GM12864 (cell line): Measurements from ENCODE around the gene ZNF184.

Source experiments
- DNase-seq: peaks from one replicate; pipeline ENCODE4 v3.0.0-alpha.2; 2011; ENCODE audit warnings: low read depth
- H3K4me3 ChIP-seq: 2 replicates; pipeline ENCODE4 v1.5.1; 2011; ENCODE audit warnings: mild to moderate bottlenecking, low read depth, low read length, control low read depth
- TF ChIP-seq, protein P1 (sequence below): IDR thresholded peaks from 2 replicates; pipeline ENCODE4 v1.5.1; 2011; ENCODE audit warnings: low read depth, mild to moderate bottlenecking, moderate library complexity, low read length, control low read depth, inconsistent platforms; ENCODE audit errors: missing control alignments

The ZNF184 gene

DNA sequence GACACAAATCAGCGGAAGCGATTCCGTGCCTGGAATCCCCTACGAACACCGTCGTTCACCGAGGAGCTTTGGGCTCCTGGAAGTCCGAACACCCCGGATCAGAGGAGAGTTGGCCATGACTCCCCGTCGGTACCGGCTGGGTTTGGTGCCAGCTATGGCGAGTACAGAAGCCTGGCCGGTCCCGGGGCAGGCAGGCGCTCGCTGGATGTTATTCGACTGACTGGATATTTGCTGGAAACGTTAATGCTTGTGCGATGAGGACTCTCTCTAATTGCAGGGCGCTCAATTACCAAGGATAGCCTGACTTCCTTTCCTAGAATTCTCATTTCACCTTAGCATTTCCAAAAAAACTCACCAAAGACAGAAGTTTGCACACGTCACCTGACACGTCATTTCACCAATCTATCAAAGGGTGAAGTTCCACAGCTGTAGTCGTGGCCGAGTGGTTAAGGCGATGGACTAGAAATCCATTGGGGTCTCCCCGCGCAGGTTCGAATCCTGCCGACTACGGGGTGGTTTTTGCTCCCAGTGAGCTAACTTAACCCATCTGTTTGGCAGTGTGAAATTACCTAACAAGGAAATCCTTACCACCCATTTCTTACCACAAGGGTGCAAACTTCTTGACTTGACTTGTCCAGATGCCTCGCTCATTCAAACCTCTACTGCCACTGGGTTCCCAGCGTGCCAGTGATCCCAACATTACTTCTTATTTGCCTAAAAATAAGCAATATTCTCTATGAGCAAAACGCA, 22.7 kb upstream of the ZNF184 start:
- peak; percentile 66 for DNase-seq
- H3K4me3 ChIP-seq: peak overlapping the region; percentile 63
- TF ChIP-seq, protein P1, sequence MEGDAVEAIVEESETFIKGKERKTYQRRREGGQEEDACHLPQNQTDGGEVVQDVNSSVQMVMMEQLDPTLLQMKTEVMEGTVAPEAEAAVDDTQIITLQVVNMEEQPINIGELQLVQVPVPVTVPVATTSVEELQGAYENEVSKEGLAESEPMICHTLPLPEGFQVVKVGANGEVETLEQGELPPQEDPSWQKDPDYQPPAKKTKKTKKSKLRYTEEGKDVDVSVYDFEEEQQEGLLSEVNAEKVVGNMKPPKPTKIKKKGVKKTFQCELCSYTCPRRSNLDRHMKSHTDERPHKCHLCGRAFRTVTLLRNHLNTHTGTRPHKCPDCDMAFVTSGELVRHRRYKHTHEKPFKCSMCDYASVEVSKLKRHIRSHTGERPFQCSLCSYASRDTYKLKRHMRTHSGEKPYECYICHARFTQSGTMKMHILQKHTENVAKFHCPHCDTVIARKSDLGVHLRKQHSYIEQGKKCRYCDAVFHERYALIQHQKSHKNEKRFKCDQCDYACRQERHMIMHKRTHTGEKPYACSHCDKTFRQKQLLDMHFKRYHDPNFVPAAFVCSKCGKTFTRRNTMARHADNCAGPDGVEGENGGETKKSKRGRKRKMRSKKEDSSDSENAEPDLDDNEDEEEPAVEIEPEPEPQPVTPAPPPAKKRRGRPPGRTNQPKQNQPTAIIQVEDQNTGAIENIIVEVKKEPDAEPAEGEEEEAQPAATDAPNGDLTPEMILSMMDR: peak; percentile 8

DNA sequence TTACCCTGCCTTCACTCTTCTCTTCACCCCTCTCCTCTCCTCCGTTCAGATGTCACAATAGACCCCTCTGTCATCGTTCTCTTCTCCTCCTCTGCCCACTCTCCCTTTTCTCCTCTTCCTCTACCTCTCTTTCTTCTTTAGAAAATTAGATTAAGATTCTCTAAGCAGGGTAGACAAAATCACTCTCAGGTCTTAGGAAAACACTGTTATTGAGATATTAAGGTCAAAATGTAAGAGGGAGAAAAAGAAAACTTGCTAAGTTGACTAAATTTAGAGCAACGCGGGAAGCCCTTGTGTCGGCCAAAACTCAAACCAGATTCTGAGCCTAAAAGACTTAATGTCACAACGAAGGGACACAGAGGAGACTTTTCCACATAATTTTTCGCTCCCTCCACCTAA, 22.1 kb upstream of the ZNF184 start:
- no peak for DNase-seq
- TF ChIP-seq, protein P1: no peak
- H3K4me3 ChIP-seq: peak overlapping the region; percentile 63

DNA sequence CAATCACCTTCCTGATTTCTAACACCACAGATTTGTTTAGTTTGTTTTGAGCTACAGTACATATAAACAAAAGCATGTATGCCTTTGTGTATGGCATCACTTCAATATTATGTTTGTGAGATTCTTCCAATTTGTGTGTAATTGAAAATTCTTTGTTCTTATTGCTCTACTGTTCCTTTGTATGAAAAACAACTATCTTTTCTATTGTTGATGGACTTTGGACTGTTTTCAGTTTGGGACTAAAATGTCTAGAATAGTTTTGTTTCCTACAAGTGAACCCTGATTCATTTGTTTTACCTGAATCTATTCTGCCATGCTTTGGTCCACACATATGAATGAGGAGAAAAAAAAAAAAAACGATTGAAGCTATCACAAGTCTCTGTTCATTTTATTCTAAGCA, 21.2 kb upstream of the ZNF184 start:
- DNase-seq: no peak
- H3K4me3 ChIP-seq: no peak overlapping the region
- TF ChIP-seq, protein P1: no peak

DNA sequence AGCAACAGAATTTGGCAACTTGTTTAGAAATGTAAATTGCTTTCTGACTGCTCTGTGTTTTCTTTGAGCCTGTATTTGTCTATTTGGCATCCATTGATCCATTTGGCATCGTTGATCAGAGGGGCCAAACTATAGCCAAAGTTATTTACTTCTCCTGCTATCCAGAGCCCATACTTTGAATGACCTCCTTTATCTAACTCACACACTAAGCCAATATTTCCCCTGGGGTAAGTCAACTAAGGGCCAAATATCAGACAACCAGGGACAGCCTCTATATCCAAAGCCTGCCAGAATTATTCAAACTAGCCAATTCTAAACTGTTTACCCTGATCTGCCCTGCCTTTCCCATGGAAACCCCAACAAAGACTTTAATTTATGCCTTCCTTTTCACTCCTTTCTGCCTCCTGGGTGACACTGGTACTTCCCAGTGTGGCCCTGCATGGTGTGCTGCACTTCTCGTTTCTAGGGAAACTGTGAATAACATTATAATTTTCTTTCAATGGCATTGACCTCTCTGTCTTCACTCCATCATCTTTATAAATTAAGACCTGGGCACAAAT, 19.8 kb upstream of the ZNF184 start:
- H3K4me3 ChIP-seq: no peak overlapping the region
- no peak for DNase-seq
- TF ChIP-seq, protein P1: no peak

DNA sequence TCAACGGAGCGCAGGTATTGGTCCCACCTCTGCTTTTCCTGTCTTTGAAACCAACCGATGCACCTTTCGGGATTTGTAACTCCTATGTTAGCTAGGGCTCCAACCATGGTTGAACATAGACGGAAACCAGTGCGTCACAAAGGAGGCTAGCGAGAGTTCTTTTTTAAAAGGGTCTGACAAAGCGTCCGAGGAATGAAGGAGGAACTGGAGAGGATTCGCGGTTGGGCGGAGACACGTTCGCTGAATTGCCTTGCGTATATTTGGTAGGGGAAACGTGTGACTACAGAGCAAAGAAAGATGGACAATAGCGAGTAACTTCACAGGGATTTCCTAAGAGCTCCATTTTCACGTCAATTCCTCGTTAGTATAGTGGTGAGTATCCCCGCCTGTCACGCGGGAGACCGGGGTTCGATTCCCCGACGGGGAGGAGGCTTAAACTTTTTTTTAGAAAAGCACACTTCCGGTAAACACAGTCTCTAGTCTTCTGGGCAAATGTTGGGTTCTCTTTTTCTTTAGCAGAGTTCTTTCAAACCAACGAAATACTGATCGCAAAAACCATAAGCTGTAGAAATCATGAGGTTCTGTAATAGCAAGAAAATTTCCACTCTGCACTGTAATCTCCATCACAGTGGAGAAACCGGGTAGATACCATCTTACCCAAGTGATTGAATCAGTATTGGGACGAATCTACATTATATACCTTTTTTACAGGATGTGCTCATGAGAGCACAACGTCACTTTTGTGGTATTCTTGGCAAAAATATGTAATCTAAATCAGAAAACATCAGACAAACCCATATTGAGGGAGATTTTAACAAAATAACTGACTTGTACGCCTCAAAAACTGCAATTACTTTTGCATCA, 6.6 kb upstream of the ZNF184 start:
- H3K4me3 ChIP-seq: peak overlapping the region; percentile 88
- TF ChIP-seq, protein P1: no peak
- DNase-seq: peak; percentile 69

DNA sequence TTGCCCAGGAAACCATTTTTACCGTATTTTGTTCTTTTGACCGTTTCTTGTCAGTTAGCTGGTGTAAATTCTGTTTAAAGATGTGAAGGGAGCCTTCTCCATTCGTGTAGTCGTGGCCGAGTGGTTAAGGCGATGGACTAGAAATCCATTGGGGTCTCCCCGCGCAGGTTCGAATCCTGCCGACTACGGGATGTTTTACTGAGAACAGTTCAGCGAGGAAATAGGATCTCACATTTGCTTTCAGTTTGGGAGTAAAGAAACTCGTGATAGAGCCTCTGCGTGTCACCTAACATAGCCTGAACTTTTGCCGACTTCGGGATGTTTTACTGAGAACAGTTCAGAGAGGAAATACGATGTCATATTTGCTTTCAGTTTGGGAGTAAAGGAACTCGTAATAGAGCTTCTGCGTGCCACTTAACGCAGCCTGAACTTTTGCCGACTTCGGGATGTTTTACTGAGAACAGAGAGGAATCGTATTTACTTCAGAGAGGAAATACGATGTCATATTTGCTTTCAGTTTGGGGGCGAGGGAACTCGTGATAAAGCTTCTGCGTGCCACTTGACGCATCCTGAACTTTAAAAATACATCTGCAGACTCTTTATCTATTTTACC, 5.9 kb upstream of the ZNF184 start:
- peak overlapping the region; percentile 88 for H3K4me3 ChIP-seq
- peak; percentile 72 for DNase-seq
- TF ChIP-seq, protein P1: no peak
